ENCODE measurements around the gene PRKCB. TPM values are rescaled to one million over a fixed set of nuclear protein-coding genes. Genes with fewer than 3 reads are reported as not detected.

PRKCB gene
- total and polyA plus RNA-seq, 3 donors from 2014 or later = 25.5 to 49.7 (median 26.6) TPM

DNA sequence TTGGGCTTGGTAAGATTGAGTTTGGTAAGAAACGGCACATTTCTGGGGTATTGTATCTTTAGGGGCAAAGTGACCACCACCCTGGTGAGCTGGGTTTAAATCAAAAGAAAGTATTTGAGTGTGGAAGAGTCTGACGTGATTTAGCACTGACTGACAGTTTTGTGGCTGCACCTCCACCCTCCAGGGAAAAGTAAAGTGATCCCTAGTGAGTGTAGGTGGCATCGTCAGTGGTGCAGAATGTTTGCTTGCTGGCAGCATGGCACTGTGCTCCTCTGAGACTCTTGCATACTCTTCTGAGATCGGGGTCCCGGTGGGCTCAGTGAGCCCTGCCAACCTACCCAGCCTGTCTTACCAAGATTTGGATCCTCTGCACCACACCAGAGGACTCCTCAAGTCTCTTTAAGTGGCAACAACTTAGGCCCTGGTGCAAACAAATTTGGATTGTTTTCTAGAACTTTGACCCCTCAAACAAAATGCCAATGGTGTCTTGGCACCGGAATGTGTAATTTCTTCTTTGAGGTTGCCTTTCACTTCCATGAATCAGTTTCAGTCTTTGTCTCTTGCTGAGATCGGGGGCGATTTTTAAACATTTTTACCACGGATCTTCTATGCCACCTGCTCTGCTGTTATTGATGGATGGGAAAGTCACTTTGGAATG, 2.8 kb downstream of the PRKCB start:
- intact Hi-C loops (cut with DNase I; ENCODE audit: low total_unique reads) = no loop called here

GRCh38 chr16:23840310-23840709, 4.5 kb downstream of the PRKCB start:
- no peak for DNase-seq
- WGBS, 2 donors = 76 to 80% methylated on average over 3 of the region's 3 CpGs
- intact Hi-C loops (cut with DNase I; ENCODE audit: low total_unique reads) = no loop called here
- Histone ChIP-seq H3K27ac (no peak overlapping the region), H3K9me3 (no peaks in the 10 kb centered on the region), H3K4me3 (no peak overlapping the region), H3K4me1 (no peaks in the 10 kb centered on the region), H3K27me3 (no peaks in the 10 kb centered on the region), H3K36me3 (ENCODE audit: low read depth, missing control alignments) (no peaks in the 10 kb centered on the region)
- TF ChIP-seq POLR2A (IDR thresholded peaks at IDR 0.05) = no peak
- TF ChIP-seq CTCF (IDR thresholded peaks at IDR 0.05) = no peak

More for the DNA sequence above, 2.8 kb downstream of the PRKCB start:
- TF ChIP-seq POLR2A (IDR thresholded peaks at IDR 0.05) (no peak), CTCF (IDR thresholded peaks at IDR 0.05) (no peak)
- H3K4me3 ChIP-seq = no peak overlapping the region
- no peaks in the 10 kb centered on the region for H3K9me3 ChIP-seq
- no peaks in the 10 kb centered on the region for H3K27me3 ChIP-seq
- no peak overlapping the region for H3K27ac ChIP-seq
- 57 to 70% methylated on average over 7 to 9 of the region's 9 CpGs for WGBS, 2 donors
- no peaks in the 10 kb centered on the region for H3K36me3 ChIP-seq (ENCODE audit: low read depth, missing control alignments)
- no peak for DNase-seq
- no peaks in the 10 kb centered on the region for H3K4me1 ChIP-seq

DNA sequence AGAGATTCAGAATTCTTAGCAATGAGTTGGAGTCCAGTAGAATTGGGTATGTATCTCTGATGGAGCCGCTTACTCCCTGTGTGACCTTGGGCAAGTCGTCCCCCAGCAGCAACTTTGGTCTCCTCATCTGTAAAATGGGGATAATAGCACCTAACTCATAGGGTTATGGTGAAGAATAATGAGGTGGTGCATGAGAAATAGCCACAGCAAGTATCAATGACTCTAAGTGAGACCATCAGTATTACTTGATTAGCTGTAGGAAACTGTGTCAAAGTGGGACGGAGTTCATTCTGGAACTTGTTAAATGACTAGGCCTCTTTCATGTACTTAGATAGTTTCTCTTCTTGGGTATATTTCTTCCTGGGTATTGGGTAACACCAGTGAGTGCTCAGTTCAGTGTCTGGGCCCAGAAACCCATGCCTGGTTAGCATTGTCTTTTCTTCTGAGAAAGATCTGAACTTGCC, 6.4 kb downstream of the PRKCB start:
- Histone ChIP-seq H3K27ac (no peak overlapping the region), H3K4me3 (no peak overlapping the region), H3K4me1 (no peaks in the 10 kb centered on the region), H3K9me3 (no peaks in the 10 kb centered on the region), H3K27me3 (no peaks in the 10 kb centered on the region), H3K36me3 (ENCODE audit: low read depth, missing control alignments) (no peaks in the 10 kb centered on the region)
- TF ChIP-seq POLR2A (IDR thresholded peaks at IDR 0.05) (no peak), CTCF (IDR thresholded peaks at IDR 0.05) (no peak)
- DNase-seq = no peak
- intact Hi-C loops (cut with DNase I; ENCODE audit: low total_unique reads) = no loop called here
- 85 to 95% methylated on average over 3 of the region's 3 CpGs for WGBS, 2 donors

DNA sequence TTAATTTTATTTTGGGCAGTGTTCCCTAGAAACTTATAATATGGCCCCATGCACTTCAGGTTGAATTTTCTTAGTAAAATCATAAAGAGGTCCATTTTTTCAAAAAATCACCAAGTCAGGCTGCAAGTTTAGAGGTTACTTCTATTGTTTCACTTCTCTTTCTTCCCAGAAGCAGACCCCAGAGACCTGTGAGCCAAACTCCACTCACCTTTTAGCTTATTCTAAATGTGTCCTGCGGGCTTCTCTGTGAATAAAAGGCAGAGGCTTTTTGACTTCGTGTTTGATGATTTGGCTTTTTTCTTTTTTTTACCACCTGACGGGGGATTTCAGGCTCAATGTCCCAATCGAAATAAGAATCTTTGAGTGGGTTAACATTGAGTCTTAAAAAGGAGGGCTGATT, 7.4 kb downstream of the PRKCB start:
- Histone ChIP-seq H3K9me3 (no peaks in the 10 kb centered on the region), H3K4me3 (no peak overlapping the region), H3K27me3 (no peaks in the 10 kb centered on the region), H3K36me3 (ENCODE audit: low read depth, missing control alignments) (no peaks in the 10 kb centered on the region), H3K4me1 (no peaks in the 10 kb centered on the region), H3K27ac (no peak overlapping the region)
- no peak for DNase-seq
- WGBS, 2 donors = 79 to 87% methylated on average over 4 of the region's 4 CpGs
- intact Hi-C loops (cut with DNase I; ENCODE audit: low total_unique reads) = no loop called here
- TF ChIP-seq POLR2A (IDR thresholded peaks at IDR 0.05) = no peak
- no peak for TF ChIP-seq CTCF (IDR thresholded peaks at IDR 0.05)

DNA sequence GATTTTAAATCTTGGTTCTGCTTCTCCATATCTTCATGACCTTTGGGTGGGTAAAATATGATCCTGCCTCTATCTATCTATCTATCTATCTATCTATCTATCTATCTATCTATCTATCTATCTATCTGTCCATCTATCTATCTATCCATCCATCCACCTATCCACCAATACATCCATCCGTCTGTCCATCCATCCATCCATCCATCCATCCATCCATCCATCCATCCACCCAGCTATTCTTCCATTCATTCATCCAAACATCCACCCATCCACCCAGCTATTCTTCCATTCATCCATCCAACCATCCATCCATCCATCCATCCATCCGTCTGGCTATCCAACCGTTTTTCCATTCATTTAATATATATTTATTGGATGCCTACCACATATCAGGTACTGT, 11.5 kb downstream of the PRKCB start:
- WGBS, 2 donors = 49 to 56% methylated on average over 3 of the region's 3 CpGs
- intact Hi-C loops (cut with DNase I; ENCODE audit: low total_unique reads) = no loop called here

More for the DNA sequence above, 11.5 kb downstream of the PRKCB start:
- Histone ChIP-seq H3K27ac (no peak overlapping the region), H3K36me3 (ENCODE audit: low read depth, missing control alignments) (no peaks in the 10 kb centered on the region), H3K27me3 (no peaks in the 10 kb centered on the region), H3K9me3 (no peaks in the 10 kb centered on the region), H3K4me1 (no peaks in the 10 kb centered on the region), H3K4me3 (no peak overlapping the region)
- no peak for DNase-seq
- TF ChIP-seq POLR2A (IDR thresholded peaks at IDR 0.05) = no peak
- no peak for TF ChIP-seq CTCF (IDR thresholded peaks at IDR 0.05)

Data from testis (tissue), 3 donors.